ENCODE measurements around the gene RASL10A. TPM values are rescaled to one million over a fixed set of nuclear protein-coding genes. Genes with fewer than 3 reads are reported as not detected.
"Not testable (repeated sequence)": the region's sequence is repeated elsewhere in the genome, so short reads cannot be mapped to it uniquely, and the experiment has no call there.

The RASL10A gene
- total and polyA plus RNA-seq, 2 experiments from 2014 or later = 0.33 to 6.3 TPM

GRCh38 chr22:29345932-29346331 lies 30.4 kb upstream of the RASL10A start:
- Histone ChIP-seq H3K4me1 (ENCODE audit: insufficient read depth) (no peaks in the 10 kb centered on the region), H2AFZ (no peak overlapping the region), H3K27ac (no peak overlapping the region)

GRCh38 chr22:29344889-29345288 lies 29.4 kb upstream of the RASL10A start:
- H3K27me3 ChIP-seq; H3K27ac ChIP-seq; H4K20me1 ChIP-seq (ENCODE audit: insufficient read depth, poor library complexity, severe bottlenecking); H3K79me2 ChIP-seq; H3K4me1 ChIP-seq (ENCODE audit: insufficient read depth); H3K9me2 ChIP-seq (replicated peaks; ENCODE audit: insufficient read depth); H3K4me2 ChIP-seq; H3K9me3 ChIP-seq (ENCODE audit: low read depth); H3K4me3 ChIP-seq; H2AFZ ChIP-seq; DNase-seq (ENCODE audit: low spot score); H3K36me3 ChIP-seq (replicated peaks; ENCODE audit: insufficient read depth, low read depth): not testable (repeated sequence)
- 94% methylated on average over 5 of the region's 5 CpGs for WGBS (ENCODE audit: low lambda C conversion rate, missing lambda C conversion rate)

More at GRCh38 chr22:29345932-29346331, 30.4 kb upstream of the RASL10A start:
- H3K4me3 ChIP-seq = no peak overlapping the region
- no peaks in the 10 kb centered on the region for H4K20me1 ChIP-seq (ENCODE audit: insufficient read depth, poor library complexity, severe bottlenecking)
- H3K9me2 ChIP-seq (replicated peaks; ENCODE audit: insufficient read depth) = no peaks in the 10 kb centered on the region
- DNase-seq (ENCODE audit: low spot score) = no peak
- no peaks in the 10 kb centered on the region for H3K36me3 ChIP-seq (replicated peaks; ENCODE audit: insufficient read depth, low read depth)
- no peak for TF ChIP-seq CTCF (IDR thresholded peaks at IDR 0.05; ENCODE audit: poor library complexity)
- TF ChIP-seq EZH2 (IDR thresholded peaks at IDR 0.05; ENCODE audit: borderline replicate concordance) = no peak
- TF ChIP-seq EZH2phosphoT487 (IDR thresholded peaks at IDR 0.05; ENCODE audit: low read depth, severe bottlenecking, unreplicated experiment) = no peak
- H3K79me2 ChIP-seq = no peaks in the 10 kb centered on the region
- no peaks in the 10 kb centered on the region for H3K9me3 ChIP-seq (ENCODE audit: low read depth)
- H3K4me2 ChIP-seq = no peak overlapping the region
- no peaks in the 10 kb centered on the region for H3K27me3 ChIP-seq

- no peaks in the 10 kb centered on the region for H3K79me2 ChIP-seq
- TF ChIP-seq EZH2phosphoT487 (IDR thresholded peaks at IDR 0.05; ENCODE audit: low read depth, severe bottlenecking, unreplicated experiment) (no peak), CTCF (IDR thresholded peaks at IDR 0.05; ENCODE audit: poor library complexity) (no peak), EZH2 (IDR thresholded peaks at IDR 0.05; ENCODE audit: borderline replicate concordance) (no peak)
- 78% methylated on average over 5 of the region's 5 CpGs for WGBS (ENCODE audit: low lambda C conversion rate, missing lambda C conversion rate)
- H3K36me3 ChIP-seq (replicated peaks; ENCODE audit: insufficient read depth, low read depth) = no peaks in the 10 kb centered on the region
- H3K4me1 ChIP-seq (ENCODE audit: insufficient read depth) = no peaks in the 10 kb centered on the region
- DNase-seq (ENCODE audit: low spot score) = peak; percentile 61
- H4K20me1 ChIP-seq (ENCODE audit: insufficient read depth, poor library complexity, severe bottlenecking) = no peaks in the 10 kb centered on the region
- no peaks in the 10 kb centered on the region for H3K27me3 ChIP-seq
- H2AFZ ChIP-seq = no peak overlapping the region
- H3K9me2 ChIP-seq (replicated peaks; ENCODE audit: insufficient read depth) = no peaks in the 10 kb centered on the region
- no peak overlapping the region for H3K4me2 ChIP-seq
- no peak overlapping the region for H3K27ac ChIP-seq
- H3K4me3 ChIP-seq = no peak overlapping the region
- H3K9me3 ChIP-seq (ENCODE audit: low read depth) = no peaks in the 10 kb centered on the region
Measured at GRCh38 chr22:29344137-29344536, 28.6 kb upstream of the RASL10A start.

GRCh38 chr22:29343313-29343805 lies 27.9 kb upstream of the RASL10A start:
- Histone ChIP-seq H3K4me3 (no peak overlapping the region), H3K27ac (peak overlapping the region; percentile 22), H2AFZ (no peak overlapping the region), H3K9me3 (ENCODE audit: low read depth) (no peaks in the 10 kb centered on the region), H3K9me2 (replicated peaks; ENCODE audit: insufficient read depth) (no peaks in the 10 kb centered on the region), H3K27me3 (no peaks in the 10 kb centered on the region), H4K20me1 (ENCODE audit: insufficient read depth, poor library complexity, severe bottlenecking) (no peaks in the 10 kb centered on the region), H3K4me2 (no peak overlapping the region), H3K79me2 (no peaks in the 10 kb centered on the region), H3K4me1 (ENCODE audit: insufficient read depth) (no peaks in the 10 kb centered on the region), H3K36me3 (replicated peaks; ENCODE audit: insufficient read depth, low read depth) (no peaks in the 10 kb centered on the region)
- DNase-seq (ENCODE audit: low spot score) = no peak
- TF ChIP-seq EZH2phosphoT487 (IDR thresholded peaks at IDR 0.05; ENCODE audit: low read depth, severe bottlenecking, unreplicated experiment) = no peak
- no peak for TF ChIP-seq CTCF (IDR thresholded peaks at IDR 0.05; ENCODE audit: poor library complexity)
- TF ChIP-seq EZH2 (IDR thresholded peaks at IDR 0.05; ENCODE audit: borderline replicate concordance) = no peak
- 76% methylated on average over 7 of the region's 7 CpGs for WGBS (ENCODE audit: low lambda C conversion rate, missing lambda C conversion rate)

Measured in hepatocyte (in vitro differentiated cells).